Adrenal gland (tissue), 12 donors: ENCODE data around the gene SREBF2. TPM values are rescaled to one million over a fixed set of nuclear protein-coding genes. Genes with fewer than 3 reads are reported as not detected.

Experiments
- DNase-seq, 7 donors: peaks; one replicate each; pipeline ENCODE4 v3.0.0-alpha.2; 2019 to 2020
- H3K27ac ChIP-seq, 5 donors: fragments of 200-600 bp; sonication (generic) in 4 of 5; 1 replicate in 3 of 5; 2 replicates in 2 of 5; pipeline versions ENCODE4 v1.5.1 to v1.8.0; 2016 to 2020; ENCODE audit warnings: mild to moderate bottlenecking in 1 of 5
- H3K27me3 ChIP-seq: fragments of 200-600 bp; 2 replicates; pipeline ENCODE4 v1.8.0; 2021
- H3K36me3 ChIP-seq, 2 donors: fragments of 200-600 bp; replicated peaks in 1 of 2; 1 replicate in 1 of 2; 2 replicates in 1 of 2; pipeline versions ENCODE4 v1.5.1 to v1.8.0; 2018 to 2022
- H3K4me1 ChIP-seq, 2 donors: fragments of 200-600 bp; replicated peaks in 1 of 2; 1 replicate in 1 of 2; 2 replicates in 1 of 2; pipeline versions ENCODE4 v1.5.1 to v1.8.0; 2018 to 2021
- H3K4me3 ChIP-seq, 4 donors: fragments of 200-600 bp; sonication (generic) in 3 of 4; one replicate each; pipeline ENCODE4 v1.5.1; 2016 to 2018
- H3K9me3 ChIP-seq, 3 donors: fragments of 200-600 bp; sonication (generic) in 1 of 3; replicated peaks in 1 of 3; 1 replicate in 2 of 3; 2 replicates in 1 of 3; pipeline versions ENCODE4 v1.5.1 to v1.8.0; 2016 to 2021
- CTCF ChIP-seq, 6 experiments: fragments of 450-650 bp in 4 of 6; fragments of 200-600 bp in 2 of 6; sonication (generic) in 1 of 6; IDR thresholded peaks; 1 replicate in 5 of 6; 2 replicates in 1 of 6; pipeline versions ENCODE4 v1.5.1 to v1.8.0; 2016 to 2021; ENCODE audit warnings: antibody characterized with exemption in 6 of 6, mild to moderate bottlenecking in 2 of 6, moderate library complexity in 1 of 6
- POLR2A ChIP-seq, 2 donors: fragments of 450-650 bp; IDR thresholded peaks; one replicate each; pipeline ENCODE4 v1.6.1; 2017; ENCODE audit warnings: antibody characterized with exemption in 2 of 2, mild to moderate bottlenecking in 2 of 2, moderate library complexity in 1 of 2
- WGBS, 4 donors: extraction: QIAGEN DNeasy Blood & Tissue Kit in 2 of 4; methylation state at CpG; one replicate each; pipeline versions ENCODE4 v1.1.5 to v1.1.7; 2013 to 2017; 5-methylcytosine and 5-hydroxymethylcytosine counted together
- intact Hi-C, 2 donors: fragments of 100-400 bp; cut with DNase I; formaldehyde crosslinking; loops; one replicate each; pipeline versions ENCODE4 v1.14.1 to v1.15.0; 2022 to 2023
- polyA plus RNA-seq, 3 donors: library from polyadenylated mRNA; stranded (reverse); fragments of 200-250 nt in 2 of 3; fragments of 350-450 nt in 1 of 3; fragmentation: Illumina TruSeq in 1 of 3; extraction: RNeasy Lipid Tissue Mini Kit (QIAGEN cat#74804) in 1 of 3; gene quantifications; one replicate each; pipeline ENCODE4 v1.2.3, GENCODE V29; 2013 to 2014
- total RNA-seq, 9 donors: library from RNA; depleted of rRNA in 4 of 9; stranded (reverse); fragments of >200 nt in 4 of 9; fragments of 120-200 nt in 1 of 9; fragmentation: NEBNext Ultra II Directional in 1 of 9; extraction: Animal tissue kit (Norgen Biotek cat#: 25700) in 1 of 9; gene quantifications; one replicate each; pipeline versions ENCODE4 v1.1.0 to v1.2.4, GENCODE V29; 2013 to 2023
- donor health status: healthy with polysubstance abuse.
- donor health status: Bipolar disorder and iron deficiency.
- donor health status: DM: yes; HTN: yes; CAD: no.
- donor health status: DM: no; HTN: no; CAD: no.
- donor health status: DM: no; HTN: no; CAD: no.
- donor health status: DM: yes; HTN: yes; CAD: no.

Gene SREBF2
- total and polyA plus RNA-seq, 12 donors, result 67.5 to 263 (median 149) TPM

DNA sequence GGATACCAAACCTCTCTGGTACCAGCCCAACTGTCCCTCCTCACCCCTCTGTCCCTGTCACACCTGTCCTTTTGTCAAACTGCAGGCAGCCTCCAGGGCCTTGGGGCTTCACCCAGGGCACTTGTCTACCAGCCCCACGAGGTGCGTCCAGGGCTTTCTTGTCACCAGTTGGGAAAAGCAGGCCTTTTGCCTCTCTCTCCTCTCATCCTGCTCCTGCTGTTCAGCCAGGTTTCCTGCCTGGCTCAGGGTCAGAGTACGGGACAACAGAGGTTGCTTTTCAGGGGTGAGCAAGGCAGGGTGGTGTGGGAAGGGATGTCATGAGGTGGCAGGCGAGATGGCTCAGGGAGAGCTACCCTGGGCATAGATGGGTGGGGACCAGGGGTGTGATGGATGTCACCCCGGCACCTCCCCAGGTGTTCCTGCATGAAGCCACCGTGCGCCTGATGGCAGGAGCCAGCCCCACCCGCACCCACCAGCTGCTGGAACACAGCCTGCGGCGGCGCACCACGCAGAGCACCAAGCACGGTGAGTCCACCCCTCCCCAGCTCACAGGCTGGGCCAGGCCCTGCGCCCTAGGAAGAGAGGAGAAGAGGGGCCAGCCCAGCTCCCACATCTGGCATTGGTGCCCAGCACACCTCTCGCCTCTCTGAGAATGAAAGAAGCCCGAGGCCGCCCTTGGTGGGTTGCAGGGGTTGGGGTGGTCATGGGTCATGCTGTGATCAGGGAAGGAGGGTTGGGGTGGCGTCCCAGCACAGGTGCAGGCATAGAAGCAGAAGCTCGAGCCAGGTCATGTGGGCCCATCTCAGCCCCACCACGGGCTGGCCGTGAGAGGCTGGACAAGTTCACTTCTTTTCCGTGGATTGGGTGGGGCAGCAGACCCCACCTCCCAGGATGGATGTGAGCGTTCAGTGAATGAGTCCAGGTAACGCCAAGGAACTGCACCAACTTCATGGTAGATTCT is 71.8 kb downstream of the SREBF2 start:
- H3K36me3 ChIP-seq, result peaks cover 0 to 69% of the 10 kb centered on the region in 2 donors
- TF ChIP-seq POLR2A (IDR thresholded peaks at IDR 0.05) (no peak), CTCF (IDR thresholded peaks at IDR 0.05) (no peak)
- no peaks in the 10 kb centered on the region for H3K27me3 ChIP-seq
- peak overlapping the region in 1 of 5 donors; percentile 83 for H3K27ac ChIP-seq
- DNase-seq, result peak in 1 of 7 donors; percentile 11
- intact Hi-C loops, result no loop called here
- no peaks in the 10 kb centered on the region for H3K9me3 ChIP-seq
- H3K4me3 ChIP-seq, result no peak overlapping the region
- 80 to 87% (median 84%) methylated on average over 6 to 24 of the region's 24 CpGs for WGBS, 4 donors
- H3K4me1 ChIP-seq, result peaks cover 7 to 17% of the 10 kb centered on the region in 2 donors

DNA sequence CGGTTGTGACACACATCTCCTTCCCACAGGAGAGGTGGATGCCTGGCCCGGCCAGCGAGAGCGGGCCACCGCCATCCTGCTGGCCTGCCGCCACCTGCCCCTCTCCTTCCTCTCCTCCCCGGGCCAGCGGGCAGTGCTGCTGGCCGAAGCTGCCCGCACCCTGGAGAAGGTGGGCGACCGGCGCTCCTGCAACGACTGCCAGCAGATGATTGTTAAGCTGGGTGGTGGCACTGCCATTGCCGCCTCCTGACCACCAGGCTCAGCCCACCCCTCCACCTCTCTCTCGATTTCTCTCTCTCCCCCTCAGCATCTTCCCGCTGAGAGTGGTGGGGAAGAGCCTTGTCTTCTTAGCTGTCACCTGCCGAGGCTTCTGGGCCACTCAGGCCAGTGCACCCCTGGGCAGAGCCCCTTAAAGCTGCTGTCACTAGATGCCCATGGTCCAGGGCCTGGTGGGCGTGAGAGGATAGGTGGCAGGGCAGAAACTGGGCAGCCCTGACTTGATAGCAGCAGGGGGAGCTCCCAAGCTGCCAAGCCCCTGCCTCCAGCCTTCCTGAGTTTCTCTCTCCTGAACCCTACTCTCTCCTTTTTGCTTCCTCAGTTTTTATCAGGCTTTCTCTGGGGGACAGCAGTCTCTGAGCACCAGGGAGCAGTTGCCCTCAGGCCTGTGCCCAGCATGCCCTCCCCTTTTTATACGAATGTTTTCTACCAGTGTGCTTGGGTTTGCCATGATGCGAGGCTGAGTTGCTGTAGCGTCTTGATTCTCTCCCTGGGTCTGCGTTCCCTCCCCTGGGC is 72.7 kb downstream of the SREBF2 start:
- Histone ChIP-seq H3K4me3 (no peak overlapping the region), H3K4me1 (peaks cover 14 to 25% of the 10 kb centered on the region in 2 donors), H3K27me3 (no peaks in the 10 kb centered on the region), H3K27ac (peak overlapping the region in 1 of 5 donors; percentile 8), H3K36me3 (peaks cover 0 to 61% of the 10 kb centered on the region in 2 donors), H3K9me3 (no peaks in the 10 kb centered on the region)
- peak in 1 of 7 donors; percentile 6 for DNase-seq
- intact Hi-C loops, result no loop called here
- 84 to 89% (median 87%) methylated on average over 19 to 23 of the region's 23 CpGs for WGBS, 4 donors
- TF ChIP-seq POLR2A (IDR thresholded peaks at IDR 0.05), result no peak
- no peak for TF ChIP-seq CTCF (IDR thresholded peaks at IDR 0.05)

DNA sequence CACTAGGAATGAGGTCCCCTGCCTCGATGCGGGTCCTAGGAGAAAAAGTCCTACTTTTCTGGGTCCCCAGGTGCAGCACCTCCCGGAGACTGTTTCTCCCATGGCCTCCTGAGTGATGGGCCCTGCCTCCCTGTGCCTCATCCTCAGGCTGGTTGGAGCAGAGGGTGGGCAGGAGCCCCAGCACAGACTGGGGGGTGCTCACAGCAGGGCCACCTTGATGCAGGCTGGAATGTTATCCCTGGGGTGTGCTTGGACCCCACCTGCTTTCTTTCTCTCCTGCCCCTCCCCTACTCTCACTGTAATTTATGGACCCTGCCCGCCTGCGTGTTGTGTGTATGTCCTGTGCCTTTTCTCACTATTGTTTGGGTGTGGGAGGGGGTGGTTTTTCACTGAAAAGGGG is 73.9 kb downstream of the SREBF2 start:
- DNase-seq, result peak in 1 of 7 donors; percentile 6
- peaks cover 0 to 48% of the 10 kb centered on the region in 2 donors for H3K36me3 ChIP-seq
- H3K27me3 ChIP-seq, result no peaks in the 10 kb centered on the region
- no peaks in the 10 kb centered on the region for H3K9me3 ChIP-seq
- H3K27ac ChIP-seq, result no peak overlapping the region
- H3K4me3 ChIP-seq, result no peak overlapping the region
- intact Hi-C loops, result no loop called here
- TF ChIP-seq CTCF (IDR thresholded peaks at IDR 0.05) (no peak), POLR2A (IDR thresholded peaks at IDR 0.05) (no peak)
- peaks cover 17 to 32% of the 10 kb centered on the region in 2 donors for H3K4me1 ChIP-seq
- WGBS, 4 donors, result 75 to 95% (median 83%) methylated on average over 2 to 5 of the region's 5 CpGs
